ENCODE data around the gene TSPAN18.

TSPAN18 gene

DNA sequence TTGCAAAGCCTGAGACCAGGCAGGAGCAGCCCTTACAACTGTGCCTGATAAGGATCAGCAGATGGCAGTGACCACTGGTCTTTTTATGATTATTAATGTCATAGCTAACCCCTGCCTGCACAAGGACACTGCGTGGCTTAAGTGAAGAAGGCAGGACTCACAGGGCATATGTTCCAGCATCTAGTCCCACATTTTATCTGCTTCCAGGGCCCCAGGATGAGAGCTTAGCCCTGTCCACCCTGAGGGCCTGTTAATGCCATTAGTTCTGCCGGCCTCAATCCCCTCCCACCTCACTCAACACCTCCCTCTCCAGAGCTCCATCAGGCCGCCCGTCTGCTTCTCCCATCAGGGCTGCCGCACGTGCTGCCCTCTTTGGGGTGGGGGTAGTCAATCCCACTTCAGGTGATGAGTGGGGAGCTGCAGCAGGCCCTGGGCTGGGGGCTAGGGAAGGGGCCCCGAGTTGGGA lies 33.1 kb upstream of the TSPAN18 start:
- Histone ChIP-seq H3K36me3 (ENCODE audit: insufficient read depth, low read length) (no peaks in the 10 kb centered on the region), H3K4me3 (no peak overlapping the region), H3K27ac (no peak overlapping the region), H3K9me3 (ENCODE audit: low read depth, low read length) (no peaks in the 10 kb centered on the region), H3K9ac (ENCODE audit: insufficient read length) (no peak overlapping the region)
- no peak for DNase-seq (ENCODE audit: low read depth, low spot score)
- TF ChIP-seq POLR2AphosphoS5 (IDR thresholded peaks at IDR 0.05; ENCODE audit: borderline replicate concordance, low read depth, low read length) (no peak), EZH2 (IDR thresholded peaks at IDR 0.05) (no peak), FOXP2 (optimal IDR thresholded peaks at IDR 0.05; ENCODE audit: control extremely low read depth, extremely low read length, insufficient read depth) (no peak)

DNA sequence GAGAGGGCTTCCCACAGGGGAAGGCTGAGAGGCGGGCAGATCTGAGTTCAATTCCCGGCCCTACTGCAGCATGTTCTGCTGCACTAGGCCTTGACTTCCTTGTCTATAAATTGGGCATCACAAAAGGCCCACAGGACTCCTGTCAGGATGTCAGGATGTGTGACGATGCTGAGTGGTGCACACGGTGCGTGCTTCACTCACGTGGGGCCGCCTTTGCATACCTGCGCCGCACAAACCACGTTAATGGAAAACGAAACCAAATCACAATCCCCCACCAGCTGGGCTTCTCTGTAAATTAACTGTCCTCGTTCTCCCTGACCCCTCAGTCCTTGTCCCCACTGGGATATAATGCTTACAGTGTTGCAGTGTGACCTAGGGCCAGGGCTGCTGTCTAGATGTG lies 32.3 kb upstream of the TSPAN18 start:
- DNase-seq (ENCODE audit: low read depth, low spot score) = no peak
- Histone ChIP-seq H3K9me3 (ENCODE audit: low read depth, low read length) (no peaks in the 10 kb centered on the region), H3K4me3 (no peak overlapping the region), H3K9ac (ENCODE audit: insufficient read length) (no peak overlapping the region), H3K27ac (no peak overlapping the region), H3K36me3 (ENCODE audit: insufficient read depth, low read length) (no peaks in the 10 kb centered on the region)
- TF ChIP-seq FOXP2 (optimal IDR thresholded peaks at IDR 0.05; ENCODE audit: control extremely low read depth, extremely low read length, insufficient read depth) (no peak), POLR2AphosphoS5 (IDR thresholded peaks at IDR 0.05; ENCODE audit: borderline replicate concordance, low read depth, low read length) (no peak), EZH2 (IDR thresholded peaks at IDR 0.05) (no peak)

DNA sequence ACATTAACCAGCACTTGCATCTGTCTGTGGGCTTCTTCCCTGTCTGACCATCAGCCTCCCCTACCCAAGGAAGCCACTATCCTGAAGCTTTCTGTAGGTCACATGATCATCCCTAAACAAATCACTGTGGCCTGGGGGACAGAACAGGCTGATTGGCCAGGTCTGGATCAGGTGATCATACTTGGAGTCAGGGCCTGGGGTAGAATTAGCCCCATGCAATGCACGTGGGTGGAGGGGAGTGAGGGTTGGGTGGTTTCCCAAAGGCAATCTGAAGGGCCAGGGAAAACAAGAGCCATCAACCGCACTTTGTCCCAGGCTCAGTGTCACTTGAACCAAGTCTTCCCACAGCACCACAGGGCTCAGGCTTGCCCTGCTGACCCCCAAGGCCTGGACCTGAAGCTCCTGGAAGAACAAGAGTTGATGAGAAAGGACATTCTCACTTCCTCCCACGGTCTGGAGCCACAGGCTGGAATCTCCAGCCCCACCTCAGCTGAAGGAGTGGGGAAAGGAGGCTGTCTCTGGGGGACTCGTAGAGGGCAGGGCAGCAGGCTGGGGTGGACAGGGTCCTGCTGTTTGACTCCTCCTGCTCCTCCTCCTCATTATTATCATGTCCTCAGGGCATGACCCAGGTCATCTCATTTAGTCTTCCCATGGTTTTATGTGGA lies 31.5 kb upstream of the TSPAN18 start:
- Histone ChIP-seq H3K4me3 (no peak overlapping the region), H3K27ac (no peak overlapping the region), H3K9ac (ENCODE audit: insufficient read length) (no peak overlapping the region), H3K9me3 (ENCODE audit: low read depth, low read length) (no peaks in the 10 kb centered on the region), H3K36me3 (ENCODE audit: insufficient read depth, low read length) (no peaks in the 10 kb centered on the region)
- DNase-seq (ENCODE audit: low read depth, low spot score) = no peak
- no peak for TF ChIP-seq FOXP2 (optimal IDR thresholded peaks at IDR 0.05; ENCODE audit: control extremely low read depth, extremely low read length, insufficient read depth)
- no peak for TF ChIP-seq EZH2 (IDR thresholded peaks at IDR 0.05)
- TF ChIP-seq POLR2AphosphoS5 (IDR thresholded peaks at IDR 0.05; ENCODE audit: borderline replicate concordance, low read depth, low read length) = no peak

DNA sequence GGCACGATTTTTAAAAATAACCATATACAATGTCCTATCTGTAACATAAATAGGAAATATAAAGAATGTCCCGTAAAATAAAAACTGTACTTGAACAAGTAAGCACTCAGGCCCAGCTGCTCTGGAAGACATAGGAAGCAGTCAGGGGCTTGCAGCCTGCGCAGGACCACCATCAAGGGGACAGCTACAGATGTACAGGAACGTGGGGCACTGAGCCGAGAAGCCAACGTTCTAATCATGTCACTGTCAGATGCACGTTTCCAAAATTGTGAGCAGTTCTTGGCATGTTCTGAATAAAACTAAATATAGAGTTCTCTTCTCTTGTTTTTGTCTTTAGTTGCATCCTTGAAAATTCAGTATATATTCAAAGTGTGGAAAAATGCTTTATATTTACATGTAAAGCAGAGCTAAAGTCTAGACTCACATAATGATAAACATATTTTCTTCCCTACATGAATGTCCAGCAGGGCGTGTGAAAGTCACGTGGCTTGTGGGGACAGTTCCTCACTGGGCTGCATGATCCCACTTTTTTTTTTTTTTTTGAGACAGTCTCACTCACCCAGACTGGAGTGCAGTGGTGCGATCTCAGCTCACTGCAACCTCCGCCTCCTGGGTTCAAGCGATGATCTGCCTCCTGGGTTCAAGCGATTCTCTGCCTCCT lies 28.4 kb upstream of the TSPAN18 start:
- Histone ChIP-seq H3K36me3 (ENCODE audit: insufficient read depth, low read length) (no peaks in the 10 kb centered on the region), H3K9me3 (ENCODE audit: low read depth, low read length) (no peaks in the 10 kb centered on the region), H3K27ac (no peak overlapping the region), H3K4me3 (no peak overlapping the region), H3K9ac (ENCODE audit: insufficient read length) (no peak overlapping the region)
- no peak for TF ChIP-seq POLR2AphosphoS5 (IDR thresholded peaks at IDR 0.05; ENCODE audit: borderline replicate concordance, low read depth, low read length)
- TF ChIP-seq EZH2 (IDR thresholded peaks at IDR 0.05) = no peak
- TF ChIP-seq FOXP2 (optimal IDR thresholded peaks at IDR 0.05; ENCODE audit: control extremely low read depth, extremely low read length, insufficient read depth) = no peak
- no peak for DNase-seq (ENCODE audit: low read depth, low spot score)

DNA sequence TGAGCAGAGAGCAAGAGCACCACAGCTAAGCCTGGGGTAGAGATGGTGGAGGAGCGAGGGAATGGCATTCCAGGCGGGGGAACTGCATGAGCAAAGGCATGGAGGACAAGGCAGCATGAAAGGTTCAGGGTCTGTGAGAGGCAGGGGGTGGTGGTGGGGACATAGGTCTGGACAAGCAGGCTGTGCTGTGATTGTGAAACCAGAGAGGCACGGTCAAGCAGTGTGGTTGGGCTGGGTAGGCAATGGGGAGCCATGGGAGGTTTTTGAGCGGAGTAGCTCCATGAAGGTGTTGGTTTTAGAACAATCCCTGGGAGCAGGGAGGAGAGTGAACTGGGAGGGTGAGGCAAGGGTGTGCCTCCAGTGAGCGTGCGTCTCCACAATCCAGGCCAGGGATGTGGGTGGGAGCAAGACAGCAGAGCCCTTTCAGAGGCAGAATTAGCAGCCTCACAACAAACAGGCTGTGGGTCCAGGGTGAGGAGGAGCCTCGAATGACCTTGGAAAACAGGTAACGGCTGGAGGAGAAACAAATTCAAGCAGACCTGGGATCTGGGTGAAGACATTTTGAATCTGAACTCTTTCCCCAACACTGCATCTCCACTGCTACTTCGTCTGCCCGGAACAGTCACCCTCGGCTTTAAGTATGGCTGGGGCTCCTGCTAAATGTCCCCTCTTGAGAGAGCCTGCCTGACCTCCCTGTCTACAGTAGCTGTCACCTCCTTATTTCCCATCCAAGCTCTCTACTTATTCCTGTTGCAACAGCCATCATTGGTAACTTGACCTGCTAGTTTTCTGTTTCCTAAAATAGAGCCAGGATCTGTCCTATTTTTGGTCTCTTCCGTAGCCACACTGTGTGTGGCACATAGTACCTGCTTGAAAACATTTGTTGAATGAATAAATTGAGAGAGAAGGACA lies 27.0 kb upstream of the TSPAN18 start:
- TF ChIP-seq EZH2 (IDR thresholded peaks at IDR 0.05) = no peak
- TF ChIP-seq POLR2AphosphoS5 (IDR thresholded peaks at IDR 0.05; ENCODE audit: borderline replicate concordance, low read depth, low read length) = no peak
- no peak for TF ChIP-seq FOXP2 (optimal IDR thresholded peaks at IDR 0.05; ENCODE audit: control extremely low read depth, extremely low read length, insufficient read depth)
- Histone ChIP-seq H3K9ac (ENCODE audit: insufficient read length) (no peak overlapping the region), H3K36me3 (ENCODE audit: insufficient read depth, low read length) (no peaks in the 10 kb centered on the region), H3K27ac (no peak overlapping the region), H3K4me3 (no peak overlapping the region), H3K9me3 (ENCODE audit: low read depth, low read length) (no peaks in the 10 kb centered on the region)
- DNase-seq (ENCODE audit: low read depth, low spot score) = no peak

DNA sequence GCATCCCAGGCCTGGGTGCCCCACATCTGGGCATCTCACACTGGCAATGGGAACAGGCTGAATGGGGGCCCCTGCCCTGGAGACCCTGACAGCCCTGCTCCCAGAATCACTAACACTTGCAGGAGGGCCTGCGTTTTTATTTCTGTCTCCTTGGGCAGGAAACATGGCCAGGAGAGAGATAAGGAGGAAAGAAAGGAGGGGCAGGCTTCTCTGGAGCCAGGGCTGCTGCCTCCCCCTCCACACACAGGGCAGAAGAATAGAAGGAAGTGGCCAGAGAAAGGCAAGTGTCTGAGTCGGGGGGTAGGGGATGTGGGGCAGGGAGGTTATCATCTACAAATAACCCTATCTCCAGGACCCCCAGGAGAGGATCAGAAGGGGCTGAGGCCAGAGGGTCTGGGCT lies 25.5 kb upstream of the TSPAN18 start:
- Histone ChIP-seq H3K4me3 (no peak overlapping the region), H3K36me3 (ENCODE audit: insufficient read depth, low read length) (no peaks in the 10 kb centered on the region), H3K9me3 (ENCODE audit: low read depth, low read length) (no peaks in the 10 kb centered on the region), H3K27ac (no peak overlapping the region), H3K9ac (ENCODE audit: insufficient read length) (no peak overlapping the region)
- DNase-seq (ENCODE audit: low read depth, low spot score) = no peak
- TF ChIP-seq POLR2AphosphoS5 (IDR thresholded peaks at IDR 0.05; ENCODE audit: borderline replicate concordance, low read depth, low read length) (no peak), FOXP2 (optimal IDR thresholded peaks at IDR 0.05; ENCODE audit: control extremely low read depth, extremely low read length, insufficient read depth) (no peak), EZH2 (IDR thresholded peaks at IDR 0.05) (no peak)

DNA sequence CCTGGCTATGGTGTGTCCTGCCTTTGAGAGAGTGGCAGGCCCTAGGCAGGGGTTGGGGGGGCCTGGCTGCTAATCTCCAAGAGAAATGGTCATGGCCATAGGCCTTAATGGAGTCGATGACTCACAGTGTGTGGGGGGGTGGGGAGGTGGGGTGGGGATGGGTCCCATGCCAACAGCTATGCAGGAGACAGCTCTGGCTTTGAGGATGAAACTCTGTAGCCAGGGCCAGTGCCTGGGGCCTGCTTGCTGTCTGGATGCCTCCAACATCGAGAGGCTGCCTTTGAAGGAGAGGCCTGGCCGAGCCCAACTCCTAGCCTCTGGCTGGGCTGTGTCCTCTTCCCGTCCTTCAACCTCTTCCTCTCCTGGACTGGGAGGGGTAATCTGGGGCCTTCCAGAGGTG lies 23.9 kb upstream of the TSPAN18 start:
- Histone ChIP-seq H3K9ac (ENCODE audit: insufficient read length) (no peak overlapping the region), H3K36me3 (ENCODE audit: insufficient read depth, low read length) (no peaks in the 10 kb centered on the region), H3K4me3 (no peak overlapping the region), H3K9me3 (ENCODE audit: low read depth, low read length) (no peaks in the 10 kb centered on the region), H3K27ac (no peak overlapping the region)
- TF ChIP-seq FOXP2 (optimal IDR thresholded peaks at IDR 0.05; ENCODE audit: control extremely low read depth, extremely low read length, insufficient read depth) = no peak
- TF ChIP-seq POLR2AphosphoS5 (IDR thresholded peaks at IDR 0.05; ENCODE audit: borderline replicate concordance, low read depth, low read length) = no peak
- no peak for TF ChIP-seq EZH2 (IDR thresholded peaks at IDR 0.05)
- no peak for DNase-seq (ENCODE audit: low read depth, low spot score)

DNA sequence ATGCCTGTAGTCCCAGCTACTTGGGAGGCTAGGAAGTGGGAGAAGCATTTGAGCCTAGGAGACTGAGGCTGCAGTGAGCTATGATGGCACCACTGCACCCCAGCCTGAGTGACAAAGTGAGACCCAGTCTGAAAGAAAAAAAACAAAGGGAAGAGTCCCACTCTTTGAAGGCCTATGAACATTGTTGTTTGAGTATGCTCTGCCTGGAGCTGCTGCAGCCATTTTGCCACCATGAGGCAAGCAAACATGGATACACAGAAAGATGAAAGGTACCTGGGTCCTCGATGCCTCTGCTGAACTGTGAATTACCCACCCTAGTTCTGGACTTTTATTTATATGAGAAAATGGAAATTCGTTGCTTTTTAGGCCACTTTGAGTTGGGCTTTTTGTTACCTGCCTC lies 19.7 kb upstream of the TSPAN18 start:
- Histone ChIP-seq H3K9ac (ENCODE audit: insufficient read length) (no peak overlapping the region), H3K36me3 (ENCODE audit: insufficient read depth, low read length) (no peaks in the 10 kb centered on the region), H3K27ac (no peak overlapping the region), H3K4me3 (no peak overlapping the region), H3K9me3 (ENCODE audit: low read depth, low read length) (no peaks in the 10 kb centered on the region)
- no peak for DNase-seq (ENCODE audit: low read depth, low spot score)
- TF ChIP-seq POLR2AphosphoS5 (IDR thresholded peaks at IDR 0.05; ENCODE audit: borderline replicate concordance, low read depth, low read length) = no peak
- no peak for TF ChIP-seq FOXP2 (optimal IDR thresholded peaks at IDR 0.05; ENCODE audit: control extremely low read depth, extremely low read length, insufficient read depth)
- TF ChIP-seq EZH2 (IDR thresholded peaks at IDR 0.05) = no peak

Measured in SK-N-MC (cell line).